Neural progenitor cell (in vitro differentiated cells): ENCODE results near the gene PEX11B. TPM values are rescaled to one million over a fixed set of nuclear protein-coding genes. Genes with fewer than 3 reads are reported as not detected.
"Not testable (repeated sequence)": the region's sequence is repeated elsewhere in the genome, so short reads cannot be mapped to it uniquely, and the experiment has no call there.

Experiments
- DNase-seq: peaks from one replicate; pipeline ENCODE4 v3.0.0-alpha.2; 2016; ENCODE audit warnings: low spot score
- H2AFZ ChIP-seq: fragments of 200-600 bp; sonication (generic); replicated peaks from 2 replicates; pipeline ENCODE4 v1.6.1; 2016; ENCODE audit warnings: antibody characterized with exemption
- H3F3A ChIP-seq: fragments of 200-600 bp; sonication (generic); 2 replicates; pipeline ENCODE4 v1.6.1; 2016; ENCODE audit warnings: antibody characterized with exemption, low read depth
- H3K27ac ChIP-seq: fragments of 200-600 bp; sonication (generic); 2 replicates; pipeline ENCODE4 v1.5.1; 2016; ENCODE audit warnings: mild to moderate bottlenecking
- H3K27me3 ChIP-seq: fragments of 200-600 bp; sonication (generic); 2 replicates; pipeline ENCODE4 v1.6.1; 2016; ENCODE audit warnings: mild to moderate bottlenecking, moderate library complexity
- H3K36me3 ChIP-seq: fragments of 200-600 bp; sonication (generic); 2 replicates; pipeline ENCODE4 v1.5.1; 2016
- H3K4me1 ChIP-seq: fragments of 200-600 bp; sonication (generic); 2 replicates; pipeline ENCODE4 v1.6.1; 2016; ENCODE audit warnings: mixed run types
- H3K4me2 ChIP-seq: fragments of 200-600 bp; sonication (generic); 2 replicates; pipeline ENCODE4 v1.6.1; 2016
- H3K4me3 ChIP-seq: fragments of 200-600 bp; sonication (generic); 2 replicates; pipeline ENCODE4 v1.5.1; 2016
- H3K79me2 ChIP-seq: fragments of 200-600 bp; sonication (generic); 2 replicates; pipeline ENCODE4 v1.6.1; 2016; ENCODE audit warnings: low read depth
- H3K9ac ChIP-seq: fragments of 200-600 bp; sonication (generic); 2 replicates; pipeline ENCODE4 v1.6.1; 2016
- H3K9me3 ChIP-seq: fragments of 200-600 bp; sonication (generic); 2 replicates; pipeline ENCODE4 v1.5.1; 2016; ENCODE audit warnings: low read depth
- H4K20me1 ChIP-seq: fragments of 200-600 bp; sonication (generic); 2 replicates; pipeline ENCODE4 v1.6.1; 2016; ENCODE audit warnings: low read depth
- H3K27ac Mint-ChIP-seq: 3 replicates; pipeline ENCODE4 v1.8.0; 2021; ENCODE audit warnings: mixed read lengths
- H3K27me3 Mint-ChIP-seq: 2 replicates; pipeline ENCODE4 v1.8.0; 2022; ENCODE audit warnings: low read depth, mild to moderate bottlenecking, inconsistent platforms, moderate library complexity, mixed read lengths; ENCODE audit not compliant: insufficient read depth
- H3K36me3 Mint-ChIP-seq: 3 replicates; pipeline ENCODE4 v1.8.0; 2021; ENCODE audit warnings: mixed read lengths
- H3K4me1 Mint-ChIP-seq: 3 replicates; pipeline ENCODE4 v1.8.0; 2021; ENCODE audit warnings: mixed read lengths
- H3K4me3 Mint-ChIP-seq: 3 replicates; pipeline ENCODE4 v1.8.0; 2021; ENCODE audit warnings: mild to moderate bottlenecking, moderate library complexity, mixed read lengths
- H3K9me3 Mint-ChIP-seq: 3 replicates; pipeline ENCODE4 v1.8.0; 2020; ENCODE audit warnings: mixed read lengths
- EZH2 ChIP-seq: fragments of 200-600 bp; sonication (generic); IDR thresholded peaks from 2 replicates; pipeline ENCODE4 v1.6.1; 2017; ENCODE audit warnings: antibody characterized with exemption, mild to moderate bottlenecking, moderate library complexity
- EZH2phosphoT487 ChIP-seq: fragments of 200-600 bp; sonication (generic); IDR thresholded peaks from 2 replicates; pipeline ENCODE4 v1.6.1; 2017; ENCODE audit warnings: antibody characterized with exemption
- total RNA-seq: library from RNA; depleted of rRNA; stranded (reverse); fragments of >200 nt; gene quantifications from 2 replicates; pipeline ENCODE4 v1.2.3, GENCODE V29; 2015; ENCODE audit warnings: low replicate concordance
- TF ChIP-seq, protein P1 (sequence below): fragments of 200-600 bp; sonication (generic); IDR thresholded peaks from 2 replicates; pipeline ENCODE4 v1.5.1; 2017; ENCODE audit warnings: antibody characterized with exemption, mild to moderate bottlenecking

PEX11B gene
- total RNA-seq, 1 donor from 2014 or later = 15.0 TPM

DNA sequence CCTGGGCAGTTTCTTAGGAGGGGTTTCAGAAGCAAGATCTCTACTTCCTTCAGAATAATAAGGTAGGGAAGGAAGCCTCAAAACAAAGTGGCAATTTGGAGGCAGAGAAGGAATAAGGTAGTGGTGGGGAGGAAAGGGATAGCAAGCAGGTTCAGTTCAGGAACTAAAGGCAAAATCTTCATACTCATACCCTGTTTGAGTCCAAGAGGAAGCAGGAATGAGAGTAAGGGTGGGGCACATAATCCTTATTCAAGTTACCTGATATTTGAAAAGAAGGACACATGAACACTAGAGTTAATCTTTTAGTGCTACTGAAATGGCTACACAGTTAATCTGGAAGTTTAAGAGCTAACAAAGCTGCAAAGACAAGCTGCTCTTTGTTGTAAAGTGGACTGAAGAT is 17.2 kb upstream of the PEX11B start:
- Histone ChIP-seq H3K27ac (no peak overlapping the region), H4K20me1 (no peaks in the 10 kb centered on the region), H3K4me3 (no peak overlapping the region), H3K9me3 (no peaks in the 10 kb centered on the region), H3K9ac (no peak overlapping the region), H3K4me1 (peaks cover 13% of the 10 kb centered on the region), H3K27me3 (no peaks in the 10 kb centered on the region), H3F3A (peaks cover 17% of the 10 kb centered on the region), H3K4me2 (no peak overlapping the region), H3K36me3 (no peaks in the 10 kb centered on the region), H2AFZ (no peak overlapping the region), H3K79me2 (no peaks in the 10 kb centered on the region)
- H3K4me3 Mint-ChIP-seq = no peak overlapping the region
- H3K27me3 Mint-ChIP-seq = no peaks in the 10 kb centered on the region
- H3K36me3 Mint-ChIP-seq = peaks cover 4% of the 10 kb centered on the region
- H3K4me1 Mint-ChIP-seq = peaks cover 11% of the 10 kb centered on the region
- no peaks in the 10 kb centered on the region for H3K9me3 Mint-ChIP-seq
- no peak for DNase-seq
- TF ChIP-seq EZH2phosphoT487 (no peak), EZH2 (no peak)
- TF ChIP-seq, protein P1, sequence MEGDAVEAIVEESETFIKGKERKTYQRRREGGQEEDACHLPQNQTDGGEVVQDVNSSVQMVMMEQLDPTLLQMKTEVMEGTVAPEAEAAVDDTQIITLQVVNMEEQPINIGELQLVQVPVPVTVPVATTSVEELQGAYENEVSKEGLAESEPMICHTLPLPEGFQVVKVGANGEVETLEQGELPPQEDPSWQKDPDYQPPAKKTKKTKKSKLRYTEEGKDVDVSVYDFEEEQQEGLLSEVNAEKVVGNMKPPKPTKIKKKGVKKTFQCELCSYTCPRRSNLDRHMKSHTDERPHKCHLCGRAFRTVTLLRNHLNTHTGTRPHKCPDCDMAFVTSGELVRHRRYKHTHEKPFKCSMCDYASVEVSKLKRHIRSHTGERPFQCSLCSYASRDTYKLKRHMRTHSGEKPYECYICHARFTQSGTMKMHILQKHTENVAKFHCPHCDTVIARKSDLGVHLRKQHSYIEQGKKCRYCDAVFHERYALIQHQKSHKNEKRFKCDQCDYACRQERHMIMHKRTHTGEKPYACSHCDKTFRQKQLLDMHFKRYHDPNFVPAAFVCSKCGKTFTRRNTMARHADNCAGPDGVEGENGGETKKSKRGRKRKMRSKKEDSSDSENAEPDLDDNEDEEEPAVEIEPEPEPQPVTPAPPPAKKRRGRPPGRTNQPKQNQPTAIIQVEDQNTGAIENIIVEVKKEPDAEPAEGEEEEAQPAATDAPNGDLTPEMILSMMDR = no peak
- no peak overlapping the region for H3K27ac Mint-ChIP-seq

DNA sequence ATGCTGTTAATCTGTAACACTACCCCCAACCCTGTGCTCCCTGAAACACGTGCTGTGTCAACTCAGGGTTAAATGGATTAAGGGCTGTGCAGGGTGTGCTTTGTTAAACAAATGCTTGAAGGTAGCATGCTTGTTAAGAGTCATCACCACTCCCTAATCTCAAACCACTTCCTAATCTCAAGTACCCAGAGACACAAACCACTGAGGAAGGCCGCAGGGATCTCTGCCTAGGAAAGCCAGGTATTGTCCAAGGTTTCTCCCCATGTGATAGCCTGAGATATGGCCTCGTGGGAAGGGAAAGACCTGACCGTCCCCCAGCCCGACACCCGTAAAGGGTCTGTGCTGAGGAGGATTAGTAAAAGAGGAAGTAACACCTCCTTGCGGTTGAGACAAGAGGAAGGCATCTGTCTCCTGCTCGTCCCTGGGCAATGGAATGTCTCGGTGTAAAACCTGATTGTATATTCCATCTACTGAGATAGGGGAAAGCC is 14.0 kb upstream of the PEX11B start:
- H3K27me3 Mint-ChIP-seq, H3K79me2 ChIP-seq, H3K9me3 ChIP-seq, H4K20me1 ChIP-seq, H3K27ac ChIP-seq, H3K9me3 Mint-ChIP-seq, H3K27ac Mint-ChIP-seq, H3K9ac ChIP-seq, H3K36me3 Mint-ChIP-seq, H3K27me3 ChIP-seq, H3K4me3 ChIP-seq, H3K4me3 Mint-ChIP-seq, H3K36me3 ChIP-seq: not testable (repeated sequence)
- peaks cover 38% of the 10 kb centered on the region for H3F3A ChIP-seq
- peak overlapping the region; percentile 11 for H3K4me2 ChIP-seq
- H3K4me1 Mint-ChIP-seq = peaks cover 13% of the 10 kb centered on the region
- peaks cover 13% of the 10 kb centered on the region for H3K4me1 ChIP-seq
- peak; percentile 20 for DNase-seq
- peak overlapping the region; percentile 79 for H2AFZ ChIP-seq

DNA sequence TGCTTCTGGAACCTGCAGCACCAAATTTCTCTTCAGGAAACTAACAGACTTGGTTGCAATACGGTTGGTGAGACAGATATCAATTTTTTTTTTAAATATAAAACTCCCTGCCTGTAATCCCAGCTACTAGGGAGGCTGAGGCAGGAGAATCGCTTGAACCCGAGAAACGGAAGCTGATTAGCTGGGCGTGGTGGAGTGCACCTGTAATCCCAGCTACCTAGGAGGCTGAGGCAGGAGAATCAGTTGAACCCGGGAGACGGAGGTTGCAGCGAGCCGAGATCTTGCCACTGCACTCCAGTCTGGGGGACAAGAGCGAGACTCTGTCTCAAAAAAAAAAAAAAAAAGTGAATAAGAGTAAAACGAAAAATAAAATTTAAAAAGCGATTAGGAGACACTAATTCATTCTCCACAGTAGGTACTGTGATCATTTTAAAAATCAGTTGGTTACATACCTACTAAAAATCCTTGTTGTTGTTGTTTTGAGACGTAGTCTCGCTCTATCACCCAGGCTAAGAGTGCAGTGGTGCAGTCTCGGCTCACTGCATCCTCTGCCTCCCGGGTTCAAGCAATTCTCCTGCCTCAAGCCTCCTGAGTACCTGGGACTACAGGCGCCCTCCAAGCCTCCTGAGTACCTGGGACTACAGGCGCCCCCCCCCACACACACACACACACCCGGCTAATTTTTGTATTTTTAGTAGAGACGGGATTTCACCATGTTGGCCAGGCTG is 9.6 kb upstream of the PEX11B start:
- no peak for DNase-seq
- H3K27me3 Mint-ChIP-seq = peaks cover 4% of the 10 kb centered on the region
- peak overlapping the region; percentile 77 for H3K4me3 Mint-ChIP-seq
- H4K20me1 ChIP-seq = no peaks in the 10 kb centered on the region
- H3K79me2 ChIP-seq = peaks cover 22% of the 10 kb centered on the region
- peaks cover 12% of the 10 kb centered on the region for H3K4me1 Mint-ChIP-seq
- H3K36me3 ChIP-seq = peaks cover 4% of the 10 kb centered on the region
- peak overlapping the region; percentile 88 for H3K27ac ChIP-seq
- peaks cover 14% of the 10 kb centered on the region for H3K36me3 Mint-ChIP-seq
- H3K27me3 ChIP-seq = no peaks in the 10 kb centered on the region
- peak overlapping the region; percentile 96 for H3K4me2 ChIP-seq
- peaks cover 18% of the 10 kb centered on the region for H3K4me1 ChIP-seq
- H2AFZ ChIP-seq = peak overlapping the region; percentile 92
- no peak overlapping the region for H3K27ac Mint-ChIP-seq
- no peaks in the 10 kb centered on the region for H3K9me3 ChIP-seq
- peaks cover 38% of the 10 kb centered on the region for H3F3A ChIP-seq
- H3K4me3 ChIP-seq = peak overlapping the region; percentile 78
- no peak for TF ChIP-seq EZH2
- TF ChIP-seq, protein P1 = no peak
- no peak for TF ChIP-seq EZH2phosphoT487
- H3K9ac ChIP-seq = peak overlapping the region; percentile 94
- no peaks in the 10 kb centered on the region for H3K9me3 Mint-ChIP-seq
